Tibial nerve (tissue), 4 donors: Measurements from ENCODE around the gene KDM4B. TPM values are rescaled to one million over a fixed set of nuclear protein-coding genes. Genes with fewer than 3 reads are reported as not detected.

Experiments
- DNase-seq, 2 donors: peaks; one replicate each; pipeline ENCODE4 v3.0.0-alpha.2; 2019; ENCODE audit warnings: low spot score in 2 of 2
- H3K27ac ChIP-seq, 4 donors: fragments of 200-600 bp; sonication (generic) in 3 of 4; one replicate each; pipeline ENCODE4 v1.5.1; 2017 to 2019; ENCODE audit warnings: mild to moderate bottlenecking in 1 of 4
- H3K27me3 ChIP-seq, 2 donors: fragments of 200-600 bp; sonication (generic) in 1 of 2; one replicate each; pipeline versions ENCODE4 v1.5.1 to v1.6.0; 2017 to 2019
- H3K36me3 ChIP-seq, 3 donors: fragments of 200-600 bp; sonication (generic); one replicate each; pipeline ENCODE4 v1.5.1; 2018 to 2019
- H3K4me1 ChIP-seq, 4 donors: fragments of 200-600 bp; sonication (generic) in 3 of 4; one replicate each; pipeline ENCODE4 v1.5.1; 2017 to 2019
- H3K4me3 ChIP-seq, 4 donors: fragments of 200-600 bp; sonication (generic) in 3 of 4; one replicate each; pipeline ENCODE4 v1.5.1; 2017 to 2019; ENCODE audit warnings: mild to moderate bottlenecking in 1 of 4, moderate library complexity in 1 of 4
- H3K9me3 ChIP-seq, 4 donors: fragments of 200-600 bp; sonication (generic) in 3 of 4; one replicate each; pipeline ENCODE4 v1.5.1; 2017 to 2019
- EP300 ChIP-seq, 2 donors: sonication (generic); formaldehyde crosslinking; IDR thresholded peaks; one replicate each; pipeline ENCODE4 v1.6.1; 2017; ENCODE audit warnings: antibody characterized with exemption in 2 of 2, mild to moderate bottlenecking in 1 of 2
- POLR2A ChIP-seq, 2 donors: fragments of 450-650 bp; IDR thresholded peaks; one replicate each; pipeline ENCODE4 v1.6.1; 2017; ENCODE audit warnings: antibody characterized with exemption in 2 of 2, mild to moderate bottlenecking in 2 of 2, moderate library complexity in 2 of 2
- WGBS, 2 donors: methylation state at CpG; one replicate each; pipeline ENCODE4 v1.1.5; 2018; 5-methylcytosine and 5-hydroxymethylcytosine counted together
- total RNA-seq, 4 donors: library from RNA; depleted of rRNA; stranded (reverse); fragments of >200 nt; gene quantifications; one replicate each; pipeline ENCODE4 v1.1.0, GENCODE V29; 2016
- TF ChIP-seq, protein P1 (sequence below), 5 experiments: fragments of 200-600 bp in 3 of 5; fragments of 450-650 bp in 2 of 5; sonication (generic) in 3 of 5; IDR thresholded peaks; one replicate each; pipeline ENCODE4 v1.5.1; 2016 to 2019; ENCODE audit warnings: antibody characterized with exemption in 5 of 5, mild to moderate bottlenecking in 3 of 5, moderate library complexity in 2 of 5

KDM4B gene
- total RNA-seq, 4 donors from 2014 or later: 37.8 to 72.4 (median 57.2) TPM

DNA sequence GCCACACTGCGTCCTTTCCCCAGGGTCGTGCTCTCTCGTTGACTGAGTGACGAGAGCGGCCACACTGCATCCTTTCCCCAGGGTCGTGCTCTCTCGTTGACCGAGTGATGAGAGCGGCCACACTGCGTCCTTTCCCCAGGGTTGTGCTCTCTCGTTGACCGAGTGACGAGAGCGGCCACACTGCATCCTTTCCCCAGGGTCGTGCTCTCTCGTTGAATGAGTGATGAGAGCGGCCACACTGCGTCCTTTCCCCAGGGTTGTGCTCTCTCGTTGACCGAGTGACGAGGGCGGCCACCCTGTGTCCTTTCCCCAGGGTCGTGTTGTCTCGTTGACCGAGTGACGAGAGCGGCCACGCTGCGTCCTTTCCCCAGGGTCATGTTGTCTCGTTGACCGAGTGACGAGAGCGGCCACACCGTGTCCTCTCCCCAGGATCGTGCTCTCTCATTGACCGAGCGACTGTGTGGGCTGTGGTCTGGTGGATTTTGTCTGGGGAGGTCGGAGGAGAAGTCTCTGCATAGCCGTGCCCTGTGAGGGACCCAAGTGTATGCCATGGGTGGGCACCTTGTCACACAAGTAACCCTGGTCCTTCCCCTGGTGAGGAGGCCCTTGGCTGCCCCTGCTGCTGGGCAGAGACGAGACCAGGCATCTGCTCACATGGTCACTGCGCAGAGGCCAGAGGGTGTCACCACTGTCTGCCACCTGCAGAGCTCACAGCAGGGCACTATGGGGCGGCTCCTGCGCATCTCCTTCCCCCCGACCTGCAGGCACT is 107.7 kb downstream of the KDM4B start:
- Histone ChIP-seq H3K27me3 (no peaks in the 10 kb centered on the region), H3K4me1 (peaks cover 0 to 11% (median 0%) of the 10 kb centered on the region in 4 donors), H3K4me3 (no peak overlapping the region), H3K36me3 (peaks cover 0 to 76% (median 4%) of the 10 kb centered on the region in 3 donors), H3K27ac (no peak overlapping the region), H3K9me3 (no peaks in the 10 kb centered on the region)
- WGBS, 2 donors: 81 to 87% methylated on average over 39 to 40 of the region's 44 CpGs
- DNase-seq: no peak
- TF ChIP-seq, protein P1, sequence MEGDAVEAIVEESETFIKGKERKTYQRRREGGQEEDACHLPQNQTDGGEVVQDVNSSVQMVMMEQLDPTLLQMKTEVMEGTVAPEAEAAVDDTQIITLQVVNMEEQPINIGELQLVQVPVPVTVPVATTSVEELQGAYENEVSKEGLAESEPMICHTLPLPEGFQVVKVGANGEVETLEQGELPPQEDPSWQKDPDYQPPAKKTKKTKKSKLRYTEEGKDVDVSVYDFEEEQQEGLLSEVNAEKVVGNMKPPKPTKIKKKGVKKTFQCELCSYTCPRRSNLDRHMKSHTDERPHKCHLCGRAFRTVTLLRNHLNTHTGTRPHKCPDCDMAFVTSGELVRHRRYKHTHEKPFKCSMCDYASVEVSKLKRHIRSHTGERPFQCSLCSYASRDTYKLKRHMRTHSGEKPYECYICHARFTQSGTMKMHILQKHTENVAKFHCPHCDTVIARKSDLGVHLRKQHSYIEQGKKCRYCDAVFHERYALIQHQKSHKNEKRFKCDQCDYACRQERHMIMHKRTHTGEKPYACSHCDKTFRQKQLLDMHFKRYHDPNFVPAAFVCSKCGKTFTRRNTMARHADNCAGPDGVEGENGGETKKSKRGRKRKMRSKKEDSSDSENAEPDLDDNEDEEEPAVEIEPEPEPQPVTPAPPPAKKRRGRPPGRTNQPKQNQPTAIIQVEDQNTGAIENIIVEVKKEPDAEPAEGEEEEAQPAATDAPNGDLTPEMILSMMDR (IDR thresholded peaks at IDR 0.05): no peak
- TF ChIP-seq EP300 (IDR thresholded peaks at IDR 0.05) (no peak), POLR2A (IDR thresholded peaks at IDR 0.05) (no peak)

DNA sequence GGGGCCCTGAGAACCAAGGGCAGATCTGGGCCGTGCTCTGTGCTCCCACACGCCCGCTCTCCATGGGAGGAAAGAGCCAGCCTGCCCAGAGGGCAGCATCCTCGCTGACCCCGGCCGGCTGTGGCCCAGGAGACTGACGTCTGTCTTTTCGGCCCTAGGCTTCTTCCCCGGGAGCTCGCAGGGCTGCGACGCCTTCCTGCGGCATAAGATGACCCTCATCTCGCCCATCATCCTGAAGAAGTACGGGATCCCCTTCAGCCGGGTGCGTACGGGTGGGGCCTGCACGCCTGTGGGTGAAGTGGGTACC is 108.2 kb downstream of the KDM4B start:
- Histone ChIP-seq H3K4me3 (no peak overlapping the region), H3K9me3 (no peaks in the 10 kb centered on the region), H3K36me3 (peaks cover 0 to 76% (median 4%) of the 10 kb centered on the region in 3 donors), H3K27ac (no peak overlapping the region), H3K27me3 (no peaks in the 10 kb centered on the region), H3K4me1 (peaks cover 0 to 6% (median 0%) of the 10 kb centered on the region in 4 donors)
- TF ChIP-seq POLR2A (IDR thresholded peaks at IDR 0.05) (no peak), EP300 (IDR thresholded peaks at IDR 0.05) (no peak)
- TF ChIP-seq, protein P1 (IDR thresholded peaks at IDR 0.05): no peak
- 89 to 93% methylated on average over 11 to 19 of the region's 19 CpGs for WGBS, 2 donors
- no peak for DNase-seq

DNA sequence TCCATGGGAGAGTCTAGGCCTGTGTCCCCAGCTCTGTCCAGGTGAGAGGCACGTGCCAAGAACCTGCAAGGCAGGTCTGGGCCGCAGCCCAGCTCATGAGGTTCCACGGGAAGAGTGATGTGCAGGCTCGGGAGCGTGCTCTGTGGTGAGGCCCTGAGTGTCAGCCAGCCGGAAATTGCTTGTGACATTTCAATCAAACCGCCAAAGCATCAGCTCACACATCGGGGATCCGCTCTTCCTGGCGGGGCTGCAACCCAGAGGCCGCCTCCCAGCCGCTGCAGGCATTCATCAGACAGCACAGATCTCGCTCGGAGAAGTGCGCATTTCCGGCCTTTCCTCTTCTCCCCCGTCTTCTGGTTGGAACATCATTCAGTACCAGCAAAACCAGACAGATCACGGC is 109.3 kb downstream of the KDM4B start:
- Histone ChIP-seq H3K36me3 (peaks cover 0 to 78% (median 4%) of the 10 kb centered on the region in 3 donors), H3K27me3 (no peaks in the 10 kb centered on the region), H3K4me3 (no peak overlapping the region), H3K4me1 (peaks cover 0 to 10% (median under 1%) of the 10 kb centered on the region in 4 donors), H3K9me3 (no peaks in the 10 kb centered on the region), H3K27ac (no peak overlapping the region)
- TF ChIP-seq, protein P1 (IDR thresholded peaks at IDR 0.05): no peak
- TF ChIP-seq EP300 (IDR thresholded peaks at IDR 0.05) (no peak), POLR2A (IDR thresholded peaks at IDR 0.05) (no peak)
- 81 to 90% methylated on average over 18 of the region's 18 CpGs for WGBS, 2 donors
- no peak for DNase-seq

DNA sequence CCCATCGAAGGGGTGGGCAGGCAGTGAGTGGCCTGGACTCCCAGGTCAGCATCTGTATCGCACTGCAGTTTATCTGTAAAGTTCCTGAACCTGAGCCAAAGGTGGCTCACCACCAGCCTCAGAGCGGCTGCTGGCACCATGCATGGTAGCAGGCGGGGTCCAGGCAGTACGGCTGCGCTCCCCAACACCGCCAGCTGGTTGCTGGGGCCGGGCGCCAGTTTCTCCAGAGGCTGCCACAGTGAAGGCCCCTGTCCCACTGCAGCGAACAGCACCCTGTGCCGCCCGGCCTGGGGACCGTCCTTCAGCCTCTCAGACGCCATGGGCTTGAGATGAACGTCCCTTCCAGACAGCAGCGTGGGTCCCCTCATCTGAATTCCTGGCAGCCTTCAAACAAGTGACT is 109.8 kb downstream of the KDM4B start:
- Histone ChIP-seq H3K27me3 (no peaks in the 10 kb centered on the region), H3K36me3 (peaks cover 0 to 79% (median 4%) of the 10 kb centered on the region in 3 donors), H3K27ac (no peak overlapping the region), H3K4me3 (no peak overlapping the region), H3K9me3 (no peaks in the 10 kb centered on the region), H3K4me1 (peaks cover 0 to 15% (median 3%) of the 10 kb centered on the region in 4 donors)
- no peak for TF ChIP-seq EP300 (IDR thresholded peaks at IDR 0.05)
- TF ChIP-seq POLR2A (IDR thresholded peaks at IDR 0.05): no peak
- TF ChIP-seq, protein P1 (IDR thresholded peaks at IDR 0.05): no peak
- 86 to 93% methylated on average over 15 to 16 of the region's 16 CpGs for WGBS, 2 donors
- no peak for DNase-seq

DNA sequence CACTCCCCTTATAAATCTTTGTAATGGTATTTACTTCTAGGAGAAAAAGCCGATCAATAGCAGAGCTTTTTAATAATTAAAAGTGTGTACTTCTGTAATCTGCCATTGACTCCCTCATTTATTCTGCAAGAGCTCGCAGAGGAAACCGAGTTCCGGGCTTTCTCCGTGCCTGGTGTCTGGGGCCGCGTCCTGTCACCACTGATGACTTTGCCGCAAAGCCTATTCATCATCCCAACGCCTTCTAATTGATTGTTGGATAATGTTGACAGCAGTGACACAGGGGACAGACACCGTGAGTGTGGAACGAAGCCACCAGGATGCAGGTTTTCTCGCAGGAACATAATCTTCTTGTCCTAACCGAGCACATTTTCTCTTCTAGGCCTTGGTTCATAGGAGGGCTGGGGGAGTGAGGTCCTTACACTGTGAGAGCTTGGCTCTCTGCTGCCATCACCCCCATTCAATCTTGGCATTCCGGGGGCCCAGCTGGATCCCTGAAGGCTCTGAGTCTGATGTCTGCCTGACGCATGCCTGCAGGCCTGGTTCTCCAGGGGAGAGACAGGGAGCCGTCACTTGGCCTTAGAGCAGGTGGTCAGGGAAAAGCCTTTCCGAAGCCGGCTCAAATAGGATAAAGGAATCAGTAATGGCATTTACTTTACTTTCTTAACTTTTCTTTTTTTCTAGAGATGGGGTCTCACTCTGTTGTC is 110.3 kb downstream of the KDM4B start:
- Histone ChIP-seq H3K4me1 (peaks cover 0 to 17% (median 4%) of the 10 kb centered on the region in 4 donors), H3K36me3 (peaks cover 0 to 80% (median 4%) of the 10 kb centered on the region in 3 donors), H3K27me3 (no peaks in the 10 kb centered on the region), H3K9me3 (no peaks in the 10 kb centered on the region), H3K27ac (no peak overlapping the region), H3K4me3 (no peak overlapping the region)
- no peak for DNase-seq
- TF ChIP-seq POLR2A (IDR thresholded peaks at IDR 0.05) (no peak), EP300 (IDR thresholded peaks at IDR 0.05) (no peak)
- TF ChIP-seq, protein P1 (IDR thresholded peaks at IDR 0.05): no peak
- WGBS, 2 donors: 88 to 93% methylated on average over 18 of the region's 18 CpGs
